ENCODE results near the gene LPAR3. TPM values are rescaled to one million over a fixed set of nuclear protein-coding genes. Genes with fewer than 3 reads are reported as not detected.

LPAR3 gene
- polyA plus RNA-seq, 4 donors, result 0.12 to 0.13 TPM; not detected in 2

GRCh38 chr1:84775535-84775920, 117.5 kb downstream of the LPAR3 start:
- Histone ChIP-seq H3K36me3 (ENCODE audit: control insufficient read depth in 3 of 3, insufficient read depth in 2 of 3, low read depth in 1 of 3, low read length in 3 of 3) (no peaks in the 10 kb centered on the region), H3K4me1 (ENCODE audit: control insufficient read depth in 3 of 3, insufficient read depth in 2 of 3, low read depth in 1 of 3, low read length in 2 of 3) (peaks cover 0 to 8% (median 0%) of the 10 kb centered on the region in 3 donors), H3K9me3 (ENCODE audit: control insufficient read depth in 2 of 2, insufficient read depth in 1 of 2, low read depth in 1 of 2, low read length in 1 of 2) (no peaks in the 10 kb centered on the region), H3K4me3 (ENCODE audit: low read depth in 1 of 3, low read length in 3 of 3) (no peak overlapping the region), H3K27me3 (ENCODE audit: control insufficient read depth in 3 of 3, insufficient read depth in 3 of 3, low read length in 3 of 3) (peaks cover 0 to under 1% (median 0%) of the 10 kb centered on the region in 3 donors), H3K27ac (ENCODE audit: low read depth in 1 of 3, low read length in 2 of 3) (no peak overlapping the region)
- DNase-seq (no peak), FAIRE-seq (no peak)
- 78 to 86% (median 81%) methylated on average over 2 to 3 of the region's 3 CpGs for WGBS, 3 donors

- WGBS, 3 donors, result 86 to 91% (median 86%) methylated on average over 16 of the region's 16 CpGs
- DNase-seq (no peak), FAIRE-seq (no peak)
- Histone ChIP-seq H3K9me3 (ENCODE audit: control insufficient read depth in 2 of 2, insufficient read depth in 1 of 2, low read depth in 1 of 2, low read length in 1 of 2) (no peaks in the 10 kb centered on the region), H3K27ac (ENCODE audit: low read depth in 1 of 3, low read length in 2 of 3) (no peak overlapping the region), H3K36me3 (ENCODE audit: control insufficient read depth in 3 of 3, insufficient read depth in 2 of 3, low read depth in 1 of 3, low read length in 3 of 3) (no peaks in the 10 kb centered on the region), H3K4me3 (ENCODE audit: low read depth in 1 of 3, low read length in 3 of 3) (no peak overlapping the region), H3K4me1 (ENCODE audit: control insufficient read depth in 3 of 3, insufficient read depth in 2 of 3, low read depth in 1 of 3, low read length in 2 of 3) (peaks cover 0 to 8% (median 0%) of the 10 kb centered on the region in 3 donors), H3K27me3 (ENCODE audit: control insufficient read depth in 3 of 3, insufficient read depth in 3 of 3, low read length in 3 of 3) (no peaks in the 10 kb centered on the region)
Observed at GRCh38 chr1:84774669-84775534, 118.1 kb downstream of the LPAR3 start.

GRCh38 chr1:84773933-84774497, 119.0 kb downstream of the LPAR3 start:
- FAIRE-seq (no peak), DNase-seq (no peak)
- 69 to 79% (median 72%) methylated on average over 4 of the region's 4 CpGs for WGBS, 3 donors
- Histone ChIP-seq H3K4me3 (ENCODE audit: low read depth in 1 of 3, low read length in 3 of 3) (no peak overlapping the region), H3K27me3 (ENCODE audit: control insufficient read depth in 3 of 3, insufficient read depth in 3 of 3, low read length in 3 of 3) (no peaks in the 10 kb centered on the region), H3K27ac (ENCODE audit: low read depth in 1 of 3, low read length in 2 of 3) (no peak overlapping the region), H3K4me1 (ENCODE audit: control insufficient read depth in 3 of 3, insufficient read depth in 2 of 3, low read depth in 1 of 3, low read length in 2 of 3) (peaks cover 0 to 8% (median 0%) of the 10 kb centered on the region in 3 donors), H3K36me3 (ENCODE audit: control insufficient read depth in 3 of 3, insufficient read depth in 2 of 3, low read depth in 1 of 3, low read length in 3 of 3) (no peaks in the 10 kb centered on the region), H3K9me3 (ENCODE audit: control insufficient read depth in 2 of 2, insufficient read depth in 1 of 2, low read depth in 1 of 2, low read length in 1 of 2) (no peaks in the 10 kb centered on the region)

GRCh38 chr1:84773195-84773594, 119.8 kb downstream of the LPAR3 start:
- Histone ChIP-seq H3K27ac (ENCODE audit: low read depth in 1 of 3, low read length in 2 of 3) (no peak overlapping the region), H3K36me3 (ENCODE audit: control insufficient read depth in 3 of 3, insufficient read depth in 2 of 3, low read depth in 1 of 3, low read length in 3 of 3) (no peaks in the 10 kb centered on the region), H3K4me1 (ENCODE audit: control insufficient read depth in 3 of 3, insufficient read depth in 2 of 3, low read depth in 1 of 3, low read length in 2 of 3) (peaks cover 0 to 8% (median 0%) of the 10 kb centered on the region in 3 donors), H3K27me3 (ENCODE audit: control insufficient read depth in 3 of 3, insufficient read depth in 3 of 3, low read length in 3 of 3) (no peaks in the 10 kb centered on the region), H3K9me3 (ENCODE audit: control insufficient read depth in 2 of 2, insufficient read depth in 1 of 2, low read depth in 1 of 2, low read length in 1 of 2) (no peaks in the 10 kb centered on the region), H3K4me3 (ENCODE audit: low read depth in 1 of 3, low read length in 3 of 3) (no peak overlapping the region)
- 61 to 78% (median 71%) methylated on average over 6 of the region's 6 CpGs for WGBS, 3 donors
- FAIRE-seq (no peak), DNase-seq (no peak)

- no peak overlapping the region for H3K27ac ChIP-seq (ENCODE audit: low read depth in 1 of 3, low read length in 2 of 3)
- no peak overlapping the region for H3K4me3 ChIP-seq (ENCODE audit: low read depth in 1 of 3, low read length in 3 of 3)
- H3K4me1 ChIP-seq (ENCODE audit: control insufficient read depth in 3 of 3, insufficient read depth in 2 of 3, low read depth in 1 of 3, low read length in 2 of 3), result peaks cover 0 to 8% (median 0%) of the 10 kb centered on the region in 3 donors
- no peaks in the 10 kb centered on the region for H3K9me3 ChIP-seq (ENCODE audit: control insufficient read depth in 2 of 2, insufficient read depth in 1 of 2, low read depth in 1 of 2, low read length in 1 of 2)
- no peaks in the 10 kb centered on the region for H3K27me3 ChIP-seq (ENCODE audit: control insufficient read depth in 3 of 3, insufficient read depth in 3 of 3, low read length in 3 of 3)
- DNase-seq (peak; percentile 77 to 87), FAIRE-seq (no peak)
- no peaks in the 10 kb centered on the region for H3K36me3 ChIP-seq (ENCODE audit: control insufficient read depth in 3 of 3, insufficient read depth in 2 of 3, low read depth in 1 of 3, low read length in 3 of 3)
- WGBS, 3 donors, result 7 to 15% (median 13%) methylated on average over 6 of the region's 6 CpGs
Observed at GRCh38 chr1:84772428-84772943, 120.5 kb downstream of the LPAR3 start.

GRCh38 chr1:84771895-84772294, 121.1 kb downstream of the LPAR3 start:
- Histone ChIP-seq H3K4me1 (ENCODE audit: control insufficient read depth in 3 of 3, insufficient read depth in 2 of 3, low read depth in 1 of 3, low read length in 2 of 3) (peaks cover 0 to 8% (median 0%) of the 10 kb centered on the region in 3 donors), H3K4me3 (ENCODE audit: low read depth in 1 of 3, low read length in 3 of 3) (no peak overlapping the region), H3K36me3 (ENCODE audit: control insufficient read depth in 3 of 3, insufficient read depth in 2 of 3, low read depth in 1 of 3, low read length in 3 of 3) (no peaks in the 10 kb centered on the region), H3K9me3 (ENCODE audit: control insufficient read depth in 2 of 2, insufficient read depth in 1 of 2, low read depth in 1 of 2, low read length in 1 of 2) (no peaks in the 10 kb centered on the region), H3K27ac (ENCODE audit: low read depth in 1 of 3, low read length in 2 of 3) (no peak overlapping the region), H3K27me3 (ENCODE audit: control insufficient read depth in 3 of 3, insufficient read depth in 3 of 3, low read length in 3 of 3) (no peaks in the 10 kb centered on the region)
- DNase-seq (no peak), FAIRE-seq (no peak)
- WGBS, 3 donors, result 57 to 89% (median 83%) methylated on average over 2 of the region's 2 CpGs

GRCh38 chr1:84770481-84770880, 122.5 kb downstream of the LPAR3 start:
- Histone ChIP-seq H3K27ac (ENCODE audit: low read depth in 1 of 3, low read length in 2 of 3) (no peak overlapping the region), H3K9me3 (ENCODE audit: control insufficient read depth in 2 of 2, insufficient read depth in 1 of 2, low read depth in 1 of 2, low read length in 1 of 2) (no peaks in the 10 kb centered on the region), H3K4me3 (ENCODE audit: low read depth in 1 of 3, low read length in 3 of 3) (no peak overlapping the region), H3K36me3 (ENCODE audit: control insufficient read depth in 3 of 3, insufficient read depth in 2 of 3, low read depth in 1 of 3, low read length in 3 of 3) (no peaks in the 10 kb centered on the region), H3K4me1 (ENCODE audit: control insufficient read depth in 3 of 3, insufficient read depth in 2 of 3, low read depth in 1 of 3, low read length in 2 of 3) (peaks cover 0 to 8% (median 0%) of the 10 kb centered on the region in 3 donors), H3K27me3 (ENCODE audit: control insufficient read depth in 3 of 3, insufficient read depth in 3 of 3, low read length in 3 of 3) (peaks cover 0 to 1% (median 0%) of the 10 kb centered on the region in 3 donors)
- 85 to 93% (median 88%) methylated on average over 2 of the region's 2 CpGs for WGBS, 3 donors
- DNase-seq (no peak), FAIRE-seq (no peak)

GRCh38 chr1:84769636-84770035, 123.4 kb downstream of the LPAR3 start:
- no peak for DNase-seq
- WGBS, 3 donors, result 65 to 86% (median 78%) methylated on average over 1 of the region's 1 CpG
- Histone ChIP-seq H3K36me3 (ENCODE audit: control insufficient read depth in 3 of 3, insufficient read depth in 2 of 3, low read depth in 1 of 3, low read length in 3 of 3) (no peaks in the 10 kb centered on the region), H3K4me3 (ENCODE audit: low read depth in 1 of 3, low read length in 3 of 3) (no peak overlapping the region), H3K27me3 (ENCODE audit: control insufficient read depth in 3 of 3, insufficient read depth in 3 of 3, low read length in 3 of 3) (peaks cover 0 to 7% (median 0%) of the 10 kb centered on the region in 3 donors), H3K9me3 (ENCODE audit: control insufficient read depth in 2 of 2, insufficient read depth in 1 of 2, low read depth in 1 of 2, low read length in 1 of 2) (no peaks in the 10 kb centered on the region), H3K27ac (ENCODE audit: low read depth in 1 of 3, low read length in 2 of 3) (no peak overlapping the region), H3K4me1 (ENCODE audit: control insufficient read depth in 3 of 3, insufficient read depth in 2 of 3, low read depth in 1 of 3, low read length in 2 of 3) (peaks cover 0 to 8% (median 0%) of the 10 kb centered on the region in 3 donors)
- FAIRE-seq, result no peak
